Forelimb muscle (tissue), 1 donor: ENCODE results near the gene PTOV1. TPM values are rescaled to one million over a fixed set of nuclear protein-coding genes. Genes with fewer than 3 reads are reported as not detected.

ENCODE experiments used
- DNase-seq: peaks from one replicate; pipeline ENCODE4 v3.0.0-alpha.2; 2013; ENCODE audit warnings: low read depth
- polyA plus RNA-seq: library from polyadenylated mRNA; unstranded; fragments of 120-200 nt; gene quantifications from one replicate; pipeline ENCODE4 v1.2.1, GENCODE V29; 2013; ENCODE audit not compliant: insufficient read length

PTOV1 gene
- polyA plus RNA-seq, 1 donor: 195 TPM

GRCh38 chr19:49858088-49858985 is 7.4 kb downstream of the PTOV1 start:
- DNase-seq: no peak

DNA sequence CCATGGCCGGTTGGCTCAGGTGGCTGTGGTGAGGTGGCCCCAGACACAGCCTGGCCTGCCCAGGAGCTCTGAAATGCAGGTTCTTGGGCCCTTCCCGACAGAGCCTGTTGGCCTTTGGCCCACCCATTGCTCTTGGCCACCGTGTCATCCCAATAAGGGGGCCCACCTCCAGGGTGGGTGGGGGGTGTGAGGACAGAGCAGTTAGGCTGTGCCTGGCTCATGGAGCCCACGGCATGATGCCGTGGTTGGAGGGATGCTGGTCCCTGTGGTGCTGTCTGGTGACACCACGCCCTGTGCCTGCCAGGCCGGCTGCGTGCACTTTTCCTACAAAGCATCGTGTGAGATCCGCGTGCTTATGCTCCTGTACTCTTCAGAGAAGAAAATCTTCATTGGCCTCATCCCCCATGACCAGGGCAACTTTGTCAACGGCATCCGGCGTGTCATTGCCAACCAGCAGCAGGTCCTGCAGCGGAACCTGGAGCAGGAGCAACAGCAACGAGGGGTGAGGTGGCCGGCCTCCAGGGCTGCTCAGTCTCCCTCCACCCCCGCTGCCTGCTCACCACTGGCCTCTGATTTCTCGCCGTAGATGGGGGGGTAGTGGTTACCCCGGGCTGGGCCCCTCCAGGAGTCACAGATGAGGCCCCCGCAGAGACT is 8.8 kb downstream of the PTOV1 start:
- no peak for DNase-seq

GRCh38 chr19:49860336-49861102 is 9.6 kb downstream of the PTOV1 start:
- DNase-seq: no peak

DNA sequence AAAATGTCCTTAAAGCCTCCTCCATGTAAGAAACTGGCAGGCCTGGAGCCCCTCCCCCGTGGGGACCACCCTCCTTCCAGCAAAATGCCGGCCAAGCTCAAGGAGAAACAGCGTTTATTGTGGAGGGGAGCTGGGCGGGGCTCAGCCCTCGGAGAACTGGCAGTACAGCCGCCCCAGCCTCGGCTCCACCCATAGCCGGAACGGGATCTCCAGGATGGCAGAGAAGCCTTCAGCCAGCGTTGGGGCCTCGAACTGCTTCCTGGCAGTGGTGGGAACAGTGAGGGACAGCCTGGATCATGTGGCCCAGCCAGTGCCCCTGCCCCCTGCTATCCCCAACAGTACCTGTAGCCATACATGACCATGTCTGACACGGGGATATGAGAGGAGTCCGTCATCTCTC is 10.1 kb downstream of the PTOV1 start:
- DNase-seq: no peak

DNA sequence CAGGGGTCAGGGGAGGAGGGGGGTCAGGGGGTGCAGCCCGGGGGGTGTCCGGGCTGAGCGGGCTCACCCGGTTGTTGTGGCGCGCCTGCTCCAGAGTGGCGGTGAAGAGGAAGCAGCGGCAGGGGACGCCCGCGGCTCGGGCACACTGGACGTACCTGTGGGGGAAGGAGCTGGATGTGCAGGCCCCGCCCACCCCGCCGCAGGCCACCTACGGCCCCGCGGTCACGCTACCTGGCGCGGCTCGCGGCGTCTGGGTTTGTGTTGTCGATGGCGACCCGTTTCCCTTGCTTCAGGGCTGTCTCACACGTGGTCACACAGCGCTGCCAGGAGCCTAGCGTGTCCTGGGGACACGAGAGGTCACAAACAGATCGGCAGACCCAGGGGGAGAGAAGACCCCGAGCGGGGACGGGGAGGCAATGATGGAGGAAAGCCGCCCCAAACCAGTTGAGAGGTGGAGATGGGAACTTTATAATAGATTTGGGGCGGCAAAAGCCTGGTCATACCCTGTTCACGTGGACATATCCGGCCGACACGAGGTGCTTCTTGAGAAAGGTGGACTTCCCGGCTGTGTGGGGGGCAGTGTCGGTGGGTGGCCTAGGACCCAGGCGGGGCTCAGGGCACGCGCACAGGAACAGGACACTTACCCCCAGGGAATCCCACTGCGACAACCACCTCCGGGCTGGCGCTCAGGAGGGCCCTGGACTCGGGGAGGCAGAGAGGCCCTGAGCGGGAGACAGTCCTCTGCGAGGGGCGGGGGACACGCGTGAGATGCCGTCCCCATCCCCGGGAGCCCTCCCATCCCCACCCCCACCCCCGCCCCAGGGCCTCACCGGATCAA is 10.8 kb downstream of the PTOV1 start:
- DNase-seq: no peak

- DNase-seq: no peak
Measured at GRCh38 chr19:49862391-49863253, 11.7 kb downstream of the PTOV1 start.

- DNase-seq: no peak
Measured at GRCh38 chr19:49863254-49863934, 12.4 kb downstream of the PTOV1 start.

DNA sequence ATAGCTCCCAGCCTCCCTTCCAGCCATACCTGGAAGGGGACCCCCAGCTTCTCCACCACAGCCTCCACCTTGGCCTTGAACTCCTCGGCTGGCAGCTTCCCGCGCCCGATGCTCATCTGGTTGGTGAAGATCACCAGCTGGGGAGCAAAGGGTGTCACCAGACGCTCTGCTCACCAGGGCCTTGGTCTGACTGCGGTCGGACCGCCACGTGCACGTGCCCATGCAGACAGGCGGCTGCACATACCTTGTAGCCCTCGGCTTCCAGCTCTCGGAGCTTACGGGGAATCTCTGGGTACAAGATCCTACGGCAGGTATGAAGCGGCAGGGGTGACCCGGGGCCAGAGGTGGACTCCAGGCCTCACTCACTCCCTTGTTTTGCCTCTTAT is 13.0 kb downstream of the PTOV1 start:
- no peak for DNase-seq

DNA sequence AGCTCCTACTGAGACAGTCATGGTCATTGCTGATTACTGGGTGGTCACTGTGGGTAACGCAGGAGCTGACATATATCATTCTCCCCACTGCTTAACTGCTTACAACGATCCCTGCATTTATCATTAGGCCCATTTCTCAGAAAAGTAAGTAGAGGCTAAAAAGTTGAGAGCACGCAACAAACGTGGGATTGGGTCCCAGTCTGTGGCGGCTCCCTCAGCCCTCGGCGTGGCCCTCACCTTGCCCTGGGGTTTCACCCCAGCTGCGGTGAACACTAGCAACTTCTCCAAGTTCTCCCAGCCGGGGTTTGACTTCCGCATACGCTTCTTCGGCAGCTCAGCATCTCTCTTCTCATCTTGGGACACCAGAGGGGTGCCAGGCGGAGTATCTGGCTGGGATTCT is 13.9 kb downstream of the PTOV1 start:
- DNase-seq: no peak

GRCh38 chr19:49866933-49867782 is 16.2 kb downstream of the PTOV1 start, which contains the start of gene PNKP:
Gene PNKP (minus strand): TSS chr19:49867576. CDS start chr19:49867204, 372 bp downstream.
- DNase-seq: peak; percentile 82

DNA sequence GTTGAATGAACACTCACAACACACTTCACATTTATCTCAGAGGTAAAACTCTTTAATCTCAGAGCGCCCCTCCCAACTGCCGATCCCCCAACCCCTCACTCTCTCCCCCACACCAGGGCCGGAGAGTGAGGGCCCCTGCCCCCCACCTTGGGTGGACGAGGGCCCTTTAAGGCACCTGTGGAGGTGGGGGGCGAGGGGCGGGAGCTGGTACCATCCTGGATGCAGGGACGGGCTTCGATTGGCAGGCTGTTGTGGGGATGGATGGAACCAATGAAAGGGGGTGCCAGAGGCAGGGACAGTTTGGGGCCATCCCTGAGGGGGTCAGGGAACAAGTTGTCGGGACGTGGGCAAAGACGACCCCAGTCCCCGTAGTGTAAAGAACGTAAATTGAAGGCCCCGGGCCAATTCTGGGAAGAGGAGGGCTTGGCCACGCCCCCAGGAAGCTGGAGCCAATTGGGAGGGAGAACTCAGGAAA is 18.1 kb downstream of the PTOV1 start:
- no peak for DNase-seq

GRCh38 chr19:49869484-49870308 is 18.7 kb downstream of the PTOV1 start:
- peak; percentile 100 for DNase-seq

GRCh38 chr19:49870309-49870901 is 19.4 kb downstream of the PTOV1 start:
- no peak for DNase-seq

- no peak for DNase-seq
Measured at GRCh38 chr19:49871349-49871985, 20.5 kb downstream of the PTOV1 start.

DNA sequence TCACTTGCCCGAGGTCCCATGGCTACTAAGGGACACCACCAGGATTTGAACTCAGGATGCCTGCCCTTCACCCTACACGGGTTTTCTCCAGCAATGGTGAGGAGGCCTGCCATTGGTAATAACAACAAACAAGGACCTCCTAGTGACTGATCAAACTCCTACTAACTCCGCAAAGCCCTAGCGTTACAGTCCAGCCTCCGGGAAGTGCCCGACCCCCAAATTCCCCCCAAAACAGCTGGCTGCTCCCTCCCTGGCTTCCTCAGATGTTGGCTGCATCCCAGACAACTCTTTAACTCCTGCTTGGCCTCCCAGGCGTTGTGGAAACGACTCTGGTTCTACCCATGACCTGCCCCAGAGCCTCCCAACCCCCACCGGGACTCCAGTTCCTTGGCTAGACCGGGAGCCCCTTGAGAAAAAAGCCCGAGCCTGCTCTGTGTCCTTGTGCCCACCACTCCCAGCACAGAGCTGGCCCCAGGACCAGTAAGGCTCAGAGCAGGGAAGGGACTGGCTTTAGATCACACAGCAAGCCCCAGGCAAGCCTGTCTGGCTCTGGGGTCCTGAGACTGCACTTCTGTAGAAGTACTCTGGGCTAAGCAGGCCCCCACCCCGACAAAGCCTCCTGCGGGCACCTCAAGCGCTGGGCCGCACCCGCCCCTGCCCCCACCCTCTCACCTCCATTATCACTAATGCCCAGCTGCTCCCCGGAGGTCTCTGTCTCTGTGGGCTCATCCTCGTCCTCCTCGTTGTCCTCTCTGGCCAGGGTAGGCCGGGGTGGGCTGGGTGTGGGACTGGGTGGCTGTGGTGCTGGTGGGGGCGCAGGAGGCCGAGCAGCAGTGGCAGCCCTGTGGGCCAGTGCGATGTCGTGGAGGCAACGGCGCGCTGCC is 21.5 kb downstream of the PTOV1 start:
- DNase-seq: no peak

- no peak for DNase-seq
Measured at GRCh38 chr19:49873129-49873521, 22.2 kb downstream of the PTOV1 start.
